ENCODE measurements around the gene PTPRE.

The PTPRE gene

GRCh38 chr10:128080231-128080630 is 173.3 kb downstream of the PTPRE start:
- TF ChIP-seq TAF1 (IDR thresholded peaks at IDR 0.05; ENCODE audit: borderline replicate concordance, insufficient read depth, low read length) (no peak), FOXP2 (optimal IDR thresholded peaks at IDR 0.05; ENCODE audit: borderline replicate concordance, extremely low read depth, extremely low read length, insufficient read depth) (no peak), REST (IDR thresholded peaks at IDR 0.05; ENCODE audit: insufficient read depth in 1 of 2, low read depth in 2 of 2, low read length in 2 of 2) (no peak), SIN3A (IDR thresholded peaks at IDR 0.05; ENCODE audit: borderline replicate concordance, insufficient read depth, low read length) (no peak), POLR2AphosphoS5 (IDR thresholded peaks at IDR 0.05; ENCODE audit: low read depth, low read length) (no peak)

- TF ChIP-seq REST (IDR thresholded peaks at IDR 0.05; ENCODE audit: insufficient read depth in 1 of 2, low read depth in 2 of 2, low read length in 2 of 2) (no peak), TAF1 (IDR thresholded peaks at IDR 0.05; ENCODE audit: borderline replicate concordance, insufficient read depth, low read length) (no peak), FOXP2 (optimal IDR thresholded peaks at IDR 0.05; ENCODE audit: borderline replicate concordance, extremely low read depth, extremely low read length, insufficient read depth) (no peak), POLR2AphosphoS5 (IDR thresholded peaks at IDR 0.05; ENCODE audit: low read depth, low read length) (no peak), SIN3A (IDR thresholded peaks at IDR 0.05; ENCODE audit: borderline replicate concordance, insufficient read depth, low read length) (no peak)
Measured at GRCh38 chr10:128080641-128081040, 173.7 kb downstream of the PTPRE start.

- TF ChIP-seq SIN3A (IDR thresholded peaks at IDR 0.05; ENCODE audit: borderline replicate concordance, insufficient read depth, low read length) (no peak), TAF1 (IDR thresholded peaks at IDR 0.05; ENCODE audit: borderline replicate concordance, insufficient read depth, low read length) (no peak), REST (IDR thresholded peaks at IDR 0.05; ENCODE audit: insufficient read depth in 1 of 2, low read depth in 2 of 2, low read length in 2 of 2) (no peak)
Measured at GRCh38 chr10:128081222-128081621, 174.3 kb downstream of the PTPRE start.

- TF ChIP-seq FOXP2 (optimal IDR thresholded peaks at IDR 0.05; ENCODE audit: borderline replicate concordance, extremely low read depth, extremely low read length, insufficient read depth) (no peak), SIN3A (IDR thresholded peaks at IDR 0.05; ENCODE audit: borderline replicate concordance, insufficient read depth, low read length) (no peak)
Measured at GRCh38 chr10:128081720-128082119, 174.8 kb downstream of the PTPRE start.

- TF ChIP-seq POLR2AphosphoS5 (IDR thresholded peaks at IDR 0.05; ENCODE audit: low read depth, low read length) (no peak), SIN3A (IDR thresholded peaks at IDR 0.05; ENCODE audit: borderline replicate concordance, insufficient read depth, low read length) (no peak), TAF1 (IDR thresholded peaks at IDR 0.05; ENCODE audit: borderline replicate concordance, insufficient read depth, low read length) (no peak), FOXP2 (optimal IDR thresholded peaks at IDR 0.05; ENCODE audit: borderline replicate concordance, extremely low read depth, extremely low read length, insufficient read depth) (no peak), REST (IDR thresholded peaks at IDR 0.05; ENCODE audit: insufficient read depth in 1 of 2, low read depth in 2 of 2, low read length in 2 of 2) (no peak)
Measured at GRCh38 chr10:128083191-128083895, 176.4 kb downstream of the PTPRE start.

Measured in PFSK-1 (cell line).